Adrenal gland (tissue), 5 donors: Measurements from ENCODE around the gene TBXAS1.

Experiments used
- CTCF ChIP-seq, 6 experiments: fragments of 450-650 bp in 4 of 6; fragments of 200-600 bp in 2 of 6; sonication (generic) in 1 of 6; IDR thresholded peaks; 1 replicate in 5 of 6; 2 replicates in 1 of 6; pipeline versions ENCODE4 v1.5.1 to v1.8.0; 2016 to 2021; ENCODE audit warnings: antibody characterized with exemption in 6 of 6, mild to moderate bottlenecking in 2 of 6, moderate library complexity in 1 of 6
- POLR2A ChIP-seq, 2 donors: fragments of 450-650 bp; IDR thresholded peaks; one replicate each; pipeline ENCODE4 v1.6.1; 2017; ENCODE audit warnings: antibody characterized with exemption in 2 of 2, mild to moderate bottlenecking in 2 of 2, moderate library complexity in 1 of 2
- donor health status: DM: no; HTN: no; CAD: no.

- TF ChIP-seq POLR2A (IDR thresholded peaks at IDR 0.05) (no peak), CTCF (IDR thresholded peaks at IDR 0.05) (no peak)
Observed at GRCh38 chr7:140025814-140026433, 196.9 kb downstream of the TBXAS1 start.
